Spinal cord (tissue), 10 donors: ENCODE measurements around the gene AK4. TPM values are rescaled to one million over a fixed set of nuclear protein-coding genes. Genes with fewer than 3 reads are reported as not detected.
"Not testable (repeated sequence)": the region's sequence is repeated elsewhere in the genome, so short reads cannot be mapped to it uniquely, and the experiment has no call there.

ENCODE experiments used
- DNase-seq, 6 donors: peaks; one replicate each; pipeline versions ENCODE4 v3.0.0 to v3.0.0-alpha.2; 2013 to 2015; ENCODE audit warnings: low spot score in 6 of 6, low read depth in 4 of 6
- H3K27ac ChIP-seq: one replicate; pipeline ENCODE4 v1.5.1; 2013; ENCODE audit warnings: low read depth, low read length, control low read depth
- H3K27me3 ChIP-seq: one replicate; pipeline ENCODE4 v1.6.1; 2013; ENCODE audit warnings: low read length; ENCODE audit not compliant: control insufficient read depth, insufficient read depth
- H3K36me3 ChIP-seq: one replicate; pipeline ENCODE4 v1.6.1; 2013; ENCODE audit warnings: low read length; ENCODE audit not compliant: control insufficient read depth, insufficient read depth
- H3K4me1 ChIP-seq: one replicate; pipeline ENCODE4 v1.6.1; 2013; ENCODE audit warnings: low read length; ENCODE audit not compliant: control insufficient read depth, insufficient read depth
- H3K4me3 ChIP-seq: one replicate; pipeline ENCODE4 v1.5.1; 2013; ENCODE audit warnings: low read depth, low read length, control low read depth
- H3K9me3 ChIP-seq: one replicate; pipeline ENCODE4 v1.6.1; 2013; ENCODE audit warnings: low read length; ENCODE audit not compliant: control insufficient read depth, insufficient read depth
- WGBS: methylation state at CpG from one replicate; pipeline ENCODE4 v1.1.5; 2013; ENCODE audit warnings: missing lambda C conversion rate; ENCODE audit not compliant: insufficient coverage; 5-methylcytosine and 5-hydroxymethylcytosine counted together
- polyA plus RNA-seq, 2 donors: library from polyadenylated mRNA; unstranded; fragments of 120-200 nt; gene quantifications; one replicate each; pipeline ENCODE4 v1.2.1, GENCODE V29; 2013; ENCODE audit not compliant: insufficient read length in 2 of 2
- total RNA-seq, 2 donors: library from RNA; depleted of rRNA in 1 of 2; stranded (reverse); fragments of 120-200 nt in 1 of 2; fragments of >200 nt in 1 of 2; gene quantifications; one replicate each; pipeline versions ENCODE4 v1.2.3 to v1.2.4, GENCODE V29; 2013 to 2014
- donor health status: healthy.

AK4 gene
- total and polyA plus RNA-seq, 4 donors, result 19.2 to 36.2 (median 26.5) TPM

GRCh38 chr1:65233782-65234181, 85.8 kb downstream of the AK4 start:
- no peaks in the 10 kb centered on the region for H3K27me3 ChIP-seq
- H3K9me3 ChIP-seq, result peaks cover 3% of the 10 kb centered on the region
- no peak overlapping the region for H3K27ac ChIP-seq
- H3K36me3 ChIP-seq, result no peaks in the 10 kb centered on the region
- no peak for DNase-seq
- 80% methylated on average over 2 of the region's 2 CpGs for WGBS
- no peak overlapping the region for H3K4me3 ChIP-seq
- H3K4me1 ChIP-seq, result no peaks in the 10 kb centered on the region

- Histone ChIP-seq H3K4me3 (no peak overlapping the region), H3K9me3 (peaks cover 3% of the 10 kb centered on the region), H3K4me1 (no peaks in the 10 kb centered on the region), H3K27ac (no peak overlapping the region), H3K36me3 (no peaks in the 10 kb centered on the region), H3K27me3 (no peaks in the 10 kb centered on the region)
- no CpG with 5 or more reads among the region's 3 CpGs for WGBS
- DNase-seq, result peak in 2 of 6 donors; percentile 28 to 57
These were observed 88.1 kb downstream of the AK4 start for GRCh38 chr1:65235867-65236805.

GRCh38 chr1:65237088-65237487, 89.1 kb downstream of the AK4 start:
- WGBS, result 90% methylated on average over 1 of the region's 1 CpG
- DNase-seq, H3K9me3 ChIP-seq, H3K27ac ChIP-seq, H3K4me1 ChIP-seq, H3K27me3 ChIP-seq, H3K36me3 ChIP-seq, H3K4me3 ChIP-seq: not testable (repeated sequence)

GRCh38 chr1:65237503-65237902, 89.5 kb downstream of the AK4 start:
- no peaks in the 10 kb centered on the region for H3K4me1 ChIP-seq
- no peak overlapping the region for H3K4me3 ChIP-seq
- no peak for DNase-seq
- no peak overlapping the region for H3K27ac ChIP-seq
- WGBS, result 100% methylated on average over 3 of the region's 4 CpGs
- no peaks in the 10 kb centered on the region for H3K36me3 ChIP-seq
- no peaks in the 10 kb centered on the region for H3K27me3 ChIP-seq
- peaks cover 3% of the 10 kb centered on the region for H3K9me3 ChIP-seq

GRCh38 chr1:65238010-65238409, 90.0 kb downstream of the AK4 start:
- H3K9me3 ChIP-seq, result peaks cover 3% of the 10 kb centered on the region
- H3K4me3 ChIP-seq, result no peak overlapping the region
- no peaks in the 10 kb centered on the region for H3K4me1 ChIP-seq
- WGBS, result no CpG with 5 or more reads among the region's 6 CpGs
- H3K27me3 ChIP-seq, result no peaks in the 10 kb centered on the region
- DNase-seq, result no peak
- H3K27ac ChIP-seq, result no peak overlapping the region
- H3K36me3 ChIP-seq, result no peaks in the 10 kb centered on the region

- H3K27ac ChIP-seq, result no peak overlapping the region
- no peaks in the 10 kb centered on the region for H3K36me3 ChIP-seq
These were observed 95.5 kb downstream of the AK4 start for GRCh38 chr1:65243491-65243890.

GRCh38 chr1:65245295-65245694, 97.3 kb downstream of the AK4 start:
- Histone ChIP-seq H3K36me3 (no peaks in the 10 kb centered on the region), H3K27ac (no peak overlapping the region), H3K9me3 (no peaks in the 10 kb centered on the region), H3K27me3 (no peaks in the 10 kb centered on the region), H3K4me3 (no peak overlapping the region), H3K4me1 (no peaks in the 10 kb centered on the region)
- no peak for DNase-seq

More at GRCh38 chr1:65243491-65243890, 95.5 kb downstream of the AK4 start:
- WGBS, result 100% methylated on average over 1 of the region's 3 CpGs
- DNase-seq, result no peak
- no peaks in the 10 kb centered on the region for H3K4me1 ChIP-seq
- no peak overlapping the region for H3K4me3 ChIP-seq
- no peaks in the 10 kb centered on the region for H3K9me3 ChIP-seq
- no peaks in the 10 kb centered on the region for H3K27me3 ChIP-seq

GRCh38 chr1:65247419-65248359, 99.7 kb downstream of the AK4 start:
- Histone ChIP-seq H3K4me1 (no peaks in the 10 kb centered on the region), H3K4me3 (no peak overlapping the region), H3K9me3 (no peaks in the 10 kb centered on the region), H3K27me3 (no peaks in the 10 kb centered on the region), H3K27ac (peak overlapping the region; percentile 47), H3K36me3 (no peaks in the 10 kb centered on the region)
- DNase-seq, result peak in 2 of 6 donors; percentile 33 to 62
- WGBS, result 17% methylated on average over 1 of the region's 4 CpGs

GRCh38 chr1:65250826-65251225, 102.8 kb downstream of the AK4 start:
- no peaks in the 10 kb centered on the region for H3K27me3 ChIP-seq
- H3K27ac ChIP-seq, result no peak overlapping the region
- no peaks in the 10 kb centered on the region for H3K9me3 ChIP-seq
- peaks cover 2% of the 10 kb centered on the region for H3K4me1 ChIP-seq
- no peak overlapping the region for H3K4me3 ChIP-seq
- H3K36me3 ChIP-seq, result no peaks in the 10 kb centered on the region
- WGBS, result no CpG with 5 or more reads among the region's 2 CpGs
- DNase-seq, result no peak
